Measurements from ENCODE around the gene FHIP1B.

DNA sequence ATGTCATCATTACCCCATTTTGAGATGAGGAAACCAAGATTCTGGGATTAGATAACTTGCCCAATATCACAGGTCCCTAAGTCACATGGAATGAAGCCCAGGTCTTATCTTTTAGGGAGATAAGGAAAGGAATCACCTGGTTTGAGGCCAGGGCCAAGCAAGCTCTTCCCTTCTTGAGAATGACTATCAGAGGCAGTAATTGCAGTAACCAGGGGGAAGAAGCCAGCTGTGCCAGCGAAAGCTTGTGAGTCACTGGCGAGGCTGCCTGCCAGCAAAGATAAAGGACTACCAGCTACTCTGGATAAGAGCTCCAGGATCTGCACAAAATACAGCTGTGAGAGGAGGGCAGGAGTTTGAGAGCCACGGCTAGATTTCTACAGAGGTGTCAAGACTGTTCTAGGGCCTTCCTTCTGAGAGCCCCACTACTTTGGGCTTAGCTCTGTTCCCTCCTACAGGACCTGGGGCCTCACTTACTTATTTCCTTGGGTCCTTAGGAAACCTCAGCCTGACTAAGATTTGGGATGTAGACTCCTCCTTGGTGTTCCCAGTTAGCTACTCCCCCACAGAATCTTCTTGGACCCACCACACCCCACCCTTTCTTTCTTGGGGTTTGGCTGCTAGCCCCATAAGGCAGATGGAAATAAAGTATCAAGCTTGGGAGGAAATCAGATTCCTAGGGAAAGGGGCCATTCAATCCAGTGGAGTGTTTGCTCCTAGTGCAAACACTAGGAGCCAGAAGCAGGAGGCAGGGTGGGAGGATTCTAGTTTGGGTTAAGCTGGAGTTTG, 15.5 kb upstream of the FHIP1B start:
- TF ChIP-seq SIN3A (IDR thresholded peaks at IDR 0.05; ENCODE audit: low read depth) (no peak), POLR2A (IDR thresholded peaks at IDR 0.05; ENCODE audit: borderline replicate concordance, extremely low read depth, insufficient read depth, insufficient read length) (no peak), POLR2AphosphoS5 (IDR thresholded peaks at IDR 0.05; ENCODE audit: low read depth, low read length) (no peak), EZH2 (IDR thresholded peaks at IDR 0.05) (no peak), SP1 (IDR thresholded peaks at IDR 0.05; ENCODE audit: low read depth) (no peak), REST (IDR thresholded peaks at IDR 0.05; ENCODE audit: low read depth) (no peak), CBX3 (IDR thresholded peaks at IDR 0.05; ENCODE audit: low read depth) (no peak), EGR1 (IDR thresholded peaks at IDR 0.05; ENCODE audit: low read depth) (no peak), ZNF274 (IDR thresholded peaks at IDR 0.05; ENCODE audit: low read depth, low read length) (no peak), YY1 (IDR thresholded peaks at IDR 0.05; ENCODE audit: extremely low read depth, insufficient replicate concordance, low read depth, low read length) (no peak), MAX (IDR thresholded peaks at IDR 0.05) (no peak), EZH2phosphoT487 (IDR thresholded peaks at IDR 0.05; ENCODE audit: borderline replicate concordance) (no peak)
- TF ChIP-seq, protein P1, sequence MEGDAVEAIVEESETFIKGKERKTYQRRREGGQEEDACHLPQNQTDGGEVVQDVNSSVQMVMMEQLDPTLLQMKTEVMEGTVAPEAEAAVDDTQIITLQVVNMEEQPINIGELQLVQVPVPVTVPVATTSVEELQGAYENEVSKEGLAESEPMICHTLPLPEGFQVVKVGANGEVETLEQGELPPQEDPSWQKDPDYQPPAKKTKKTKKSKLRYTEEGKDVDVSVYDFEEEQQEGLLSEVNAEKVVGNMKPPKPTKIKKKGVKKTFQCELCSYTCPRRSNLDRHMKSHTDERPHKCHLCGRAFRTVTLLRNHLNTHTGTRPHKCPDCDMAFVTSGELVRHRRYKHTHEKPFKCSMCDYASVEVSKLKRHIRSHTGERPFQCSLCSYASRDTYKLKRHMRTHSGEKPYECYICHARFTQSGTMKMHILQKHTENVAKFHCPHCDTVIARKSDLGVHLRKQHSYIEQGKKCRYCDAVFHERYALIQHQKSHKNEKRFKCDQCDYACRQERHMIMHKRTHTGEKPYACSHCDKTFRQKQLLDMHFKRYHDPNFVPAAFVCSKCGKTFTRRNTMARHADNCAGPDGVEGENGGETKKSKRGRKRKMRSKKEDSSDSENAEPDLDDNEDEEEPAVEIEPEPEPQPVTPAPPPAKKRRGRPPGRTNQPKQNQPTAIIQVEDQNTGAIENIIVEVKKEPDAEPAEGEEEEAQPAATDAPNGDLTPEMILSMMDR (IDR thresholded peaks at IDR 0.05 in 2 of 3, conservative IDR thresholded peaks at IDR 0.05 in 1 of 3; ENCODE audit: borderline replicate concordance in 1 of 3, insufficient read depth in 1 of 3, low read depth in 2 of 3, low read length in 2 of 3) = no peak

Measured in HCT116 (cell line).